HepG2 (cell line): Measurements from ENCODE around the gene ANKRD11. TPM values are rescaled to one million over a fixed set of nuclear protein-coding genes. Genes with fewer than 3 reads are reported as not detected.
A peak's percentile ranks its signal among the peaks of the same experiment; 100 is the strongest.

Experiments used
- ARNT ChIP-seq: fragments of 450-650 bp; IDR thresholded peaks from 2 replicates; pipeline ENCODE4 v1.6.1; 2017
- BRD4 ChIP-seq: sonication (generic); formaldehyde crosslinking; IDR thresholded peaks from 2 replicates; pipeline ENCODE4 v1.4.0; 2020; ENCODE audit warnings: missing genetic modification reagents
- GABPB1 ChIP-seq: IDR thresholded peaks from 2 replicates; pipeline ENCODE4 v1.6.1; 2016; ENCODE audit warnings: mild to moderate bottlenecking, missing genetic modification reagents, moderate library complexity, missing compliant biosample characterization
- JUN ChIP-seq: sonication (generic); formaldehyde crosslinking; IDR thresholded peaks from 2 replicates; pipeline ENCODE4 v1.4.0; 2020; ENCODE audit warnings: mild to moderate bottlenecking, missing genetic modification reagents
- LBX2 ChIP-seq: sonication (generic); formaldehyde crosslinking; IDR thresholded peaks from 2 replicates; pipeline ENCODE4 v1.5.0; 2020; ENCODE audit warnings: missing genetic modification reagents, mild to moderate bottlenecking, borderline replicate concordance
- POLR2A ChIP-seq, 2 experiments: IDR thresholded peaks; 2 replicates each; pipeline ENCODE4 v1.6.1; 2011; ENCODE audit warnings: low read depth in 2 of 2, low read length in 2 of 2, mild to moderate bottlenecking in 1 of 2, moderate library complexity in 1 of 2; ENCODE audit not compliant: insufficient read depth in 1 of 2
- SRSF9 ChIP-seq: fragments of 200-400 bp; formaldehyde crosslinking; IDR thresholded peaks from 2 replicates; pipeline ENCODE4 v1.6.1; 2018; ENCODE audit warnings: borderline replicate concordance, mild to moderate bottlenecking, low read depth, low read length; ENCODE audit not compliant: insufficient read depth, poor library complexity, severe bottlenecking
- SUZ12 ChIP-seq: fragments of 150-350 bp; IDR thresholded peaks from 2 replicates; pipeline ENCODE4 v1.6.1; 2014; ENCODE audit warnings: low read depth, low read length
- TAF15 ChIP-seq: fragments of 200-400 bp; formaldehyde crosslinking; IDR thresholded peaks from one replicate; pipeline ENCODE4 v1.6.1; 2018; ENCODE audit warnings: mild to moderate bottlenecking, low read depth, low read length; ENCODE audit not compliant: poor library complexity, severe bottlenecking
- ZBTB20 ChIP-seq: sonication (generic); formaldehyde crosslinking; IDR thresholded peaks from 2 replicates; pipeline ENCODE4 v1.8.1; 2023; ENCODE audit warnings: missing genetic modification reagents, low read depth, mild to moderate bottlenecking, borderline replicate concordance
- ZBTB44 ChIP-seq: sonication (generic); formaldehyde crosslinking; IDR thresholded peaks from 2 replicates; pipeline ENCODE4 v1.4.0; 2020; ENCODE audit warnings: missing genetic modification reagents
- ZNF326 ChIP-seq: sonication (generic); formaldehyde crosslinking; IDR thresholded peaks from 2 replicates; pipeline ENCODE4 v1.4.0; 2020; ENCODE audit warnings: missing genetic modification reagents, borderline replicate concordance
- ZNF512B ChIP-seq: sonication (generic); formaldehyde crosslinking; IDR thresholded peaks from 2 replicates; pipeline ENCODE4 v1.5.1; 2020; ENCODE audit warnings: missing genetic modification reagents, mild to moderate bottlenecking, borderline replicate concordance
- ZNF552 ChIP-seq: sonication (generic); formaldehyde crosslinking; IDR thresholded peaks from 2 replicates; pipeline ENCODE4 v1.9.0; 2022; ENCODE audit warnings: missing genetic modification reagents, mild to moderate bottlenecking, borderline replicate concordance
- ZNF580 ChIP-seq: IDR thresholded peaks from 2 replicates; pipeline ENCODE4 v1.6.1; 2016; ENCODE audit warnings: low read depth, borderline replicate concordance
- ZNF605 ChIP-seq: sonication (generic); formaldehyde crosslinking; IDR thresholded peaks from 2 replicates; pipeline ENCODE4 v1.8.0; 2022; ENCODE audit warnings: mild to moderate bottlenecking, missing genetic modification reagents
- ZNF776 ChIP-seq: sonication (generic); formaldehyde crosslinking; IDR thresholded peaks from 2 replicates; pipeline ENCODE4 v1.4.0; 2020; ENCODE audit warnings: mild to moderate bottlenecking, missing genetic modification reagents
- ZSCAN21 ChIP-seq: sonication (generic); formaldehyde crosslinking; IDR thresholded peaks from 2 replicates; pipeline ENCODE4 v1.8.0; 2022; ENCODE audit warnings: mild to moderate bottlenecking, missing genetic modification reagents, moderate library complexity, borderline replicate concordance
- ZXDC ChIP-seq: sonication (generic); formaldehyde crosslinking; IDR thresholded peaks from 2 replicates; pipeline ENCODE4 v1.5.0; 2020; ENCODE audit warnings: mild to moderate bottlenecking, missing genetic modification reagents
- polyA plus RNA-seq, 8 experiments: library from polyadenylated mRNA; depleted of rRNA in 3 of 8; stranded (reverse) in 7 of 8; unstranded in 1 of 8; fragments of >200 nt; fragmentation: Illumina TruSeq in 4 of 8; extraction: Trizol in 4 of 8; gene quantifications; 2 replicates each; pipeline versions ENCODE4 v1.2.1 to v1.2.3, GENCODE V29; 2011 to 2016; ENCODE audit warnings: low read depth in 4 of 8, missing spikeins in 1 of 8, mixed read lengths in 1 of 8; ENCODE audit not compliant: insufficient read depth in 1 of 8
- total RNA-seq, 5 experiments: library from RNA; depleted of rRNA; stranded (reverse); fragments of >200 nt; fragmentation: Illumina TruSeq; extraction: Trizol; gene quantifications; 2 replicates each; pipeline ENCODE4 v1.2.3, GENCODE V29; 2016; ENCODE audit warnings: low read depth in 1 of 5

The ANKRD11 gene
- total and polyA plus RNA-seq, 2 of the 13 experiments (the other 11 are each of a cell fraction or from before 2014, with no cell fraction given), result 21.4 to 38.4 TPM

GRCh38 chr16:89241187-89242007 is 249.0 kb downstream of the ANKRD11 start (continued):
- TF ChIP-seq ZNF776 (CRISPR knock-in tag) (peak; percentile 74), ZNF605 (peak; percentile 20; the same call in 1 of the 2 replicates), BRD4 (CRISPR knock-in tag) (peak; percentile 89), GABPB1 (CRISPR knock-in tag) (peak; percentile 98), ZNF552 (CRISPR knock-in tag) (peak; percentile 26; the same call in 1 of the 2 replicates), ZBTB44 (0 out of 2 replicates have a peak, but pooled peaks have one; percentile 64), JUN (CRISPR knock-in tag) (no peak; the same call in 1 of the 2 replicates), ZSCAN21 (CRISPR knock-in tag) (no peak; the same call in 1 of the 2 replicates), POLR2A (IDR thresholded peaks at IDR 0.05; ENCODE audit: insufficient read depth in 1 of 2, low read depth in 2 of 2, low read length in 2 of 2) (peak; percentile 98), SRSF9 (no peak), ZXDC (CRISPR knock-in tag) (no peak), LBX2 (CRISPR knock-in tag) (peak; percentile 7; the same call in 1 of the 2 replicates), ZBTB20 (CRISPR knock-in tag) (no peak; the same call in 1 of the 2 replicates), ARNT (no peak), ZNF580 (CRISPR knock-in tag) (peak; percentile 90; the same call in 1 of the 2 replicates), TAF15 (no peak), SUZ12 (no peak), ZNF326 (no peak), ZNF512B (CRISPR knock-in tag) (no peak)
